HG03025 (cell line): ENCODE measurements around the gene ARHGAP22.

Source experiments
- ATAC-seq: cut with Tn5 transposase; IDR thresholded peaks from one replicate; pipeline ENCODE4 v1.9.1; 2021; ENCODE audit warnings: mild to moderate bottlenecking, moderate library complexity; ENCODE audit not compliant: unreplicated experiment, low FRiP score

The ARHGAP22 gene

GRCh38 chr10:48518986-48519385, 85.9 kb downstream of the ARHGAP22 start:
- no peak for ATAC-seq

GRCh38 chr10:48517911-48518811, 86.7 kb downstream of the ARHGAP22 start:
- no peak for ATAC-seq

DNA sequence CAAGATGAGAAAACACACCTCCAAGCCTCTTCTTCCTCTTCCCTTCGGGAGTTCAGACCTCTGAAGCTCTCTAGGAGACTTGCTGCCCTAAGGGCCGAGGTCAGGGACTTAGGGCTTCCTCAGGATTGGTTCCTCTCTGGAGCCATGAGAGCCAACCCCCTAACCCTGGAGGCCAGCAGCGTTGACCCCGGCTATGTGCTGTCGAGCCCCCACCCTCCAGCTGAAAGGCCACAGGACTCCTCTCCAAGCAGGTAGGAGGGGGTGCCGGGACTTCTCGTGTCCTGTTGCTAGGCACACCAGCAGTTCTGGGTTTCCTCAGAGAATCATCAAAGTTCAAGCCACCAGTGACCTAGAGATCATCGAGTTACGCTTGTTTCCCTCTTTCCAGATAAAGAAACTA, 87.4 kb downstream of the ARHGAP22 start:
- ATAC-seq: no peak

GRCh38 chr10:48516911-48517310, 88.0 kb downstream of the ARHGAP22 start:
- ATAC-seq: no peak

GRCh38 chr10:48514916-48515315, 90.0 kb downstream of the ARHGAP22 start:
- ATAC-seq: no peak

DNA sequence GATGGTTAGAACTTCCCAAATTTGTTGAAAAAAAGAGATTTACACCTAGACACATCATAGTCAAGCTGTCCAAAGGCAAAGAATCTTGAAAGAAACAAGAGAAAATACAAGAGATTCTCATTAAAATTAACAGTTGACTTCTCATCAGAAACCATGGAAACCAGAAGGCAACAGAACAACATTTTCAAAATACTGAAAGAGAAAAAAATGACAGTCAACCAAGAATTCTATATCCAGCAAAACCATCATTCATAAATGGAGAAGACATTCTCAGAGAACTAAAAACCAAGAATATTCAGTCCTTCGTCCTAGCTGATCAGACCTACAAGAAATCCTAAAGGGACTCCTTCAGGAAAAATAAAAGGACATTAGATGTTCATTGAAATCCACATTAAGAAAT, 90.6 kb downstream of the ARHGAP22 start:
- no peak for ATAC-seq

GRCh38 chr10:48512861-48513260, 92.0 kb downstream of the ARHGAP22 start:
- ATAC-seq: no peak

DNA sequence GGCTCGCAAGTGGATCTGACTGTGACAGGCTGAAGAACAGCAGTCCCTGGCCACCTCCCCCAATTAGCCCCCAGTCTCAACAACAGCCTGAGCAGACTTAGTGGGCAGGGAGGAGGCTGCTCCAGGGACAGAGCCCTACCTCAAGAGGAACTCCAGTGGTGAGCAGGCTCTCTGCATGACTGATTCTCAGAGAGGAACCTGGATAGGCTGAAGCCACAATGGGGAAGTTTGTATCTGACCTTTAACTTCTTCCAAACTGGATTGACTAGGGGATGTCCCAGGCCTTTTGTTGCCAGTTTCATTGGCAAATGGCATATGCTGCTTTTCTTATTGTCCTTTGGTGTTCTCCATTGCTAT, 93.0 kb downstream of the ARHGAP22 start:
- no peak for ATAC-seq

GRCh38 chr10:48511066-48511874, 93.6 kb downstream of the ARHGAP22 start:
- no peak for ATAC-seq

DNA sequence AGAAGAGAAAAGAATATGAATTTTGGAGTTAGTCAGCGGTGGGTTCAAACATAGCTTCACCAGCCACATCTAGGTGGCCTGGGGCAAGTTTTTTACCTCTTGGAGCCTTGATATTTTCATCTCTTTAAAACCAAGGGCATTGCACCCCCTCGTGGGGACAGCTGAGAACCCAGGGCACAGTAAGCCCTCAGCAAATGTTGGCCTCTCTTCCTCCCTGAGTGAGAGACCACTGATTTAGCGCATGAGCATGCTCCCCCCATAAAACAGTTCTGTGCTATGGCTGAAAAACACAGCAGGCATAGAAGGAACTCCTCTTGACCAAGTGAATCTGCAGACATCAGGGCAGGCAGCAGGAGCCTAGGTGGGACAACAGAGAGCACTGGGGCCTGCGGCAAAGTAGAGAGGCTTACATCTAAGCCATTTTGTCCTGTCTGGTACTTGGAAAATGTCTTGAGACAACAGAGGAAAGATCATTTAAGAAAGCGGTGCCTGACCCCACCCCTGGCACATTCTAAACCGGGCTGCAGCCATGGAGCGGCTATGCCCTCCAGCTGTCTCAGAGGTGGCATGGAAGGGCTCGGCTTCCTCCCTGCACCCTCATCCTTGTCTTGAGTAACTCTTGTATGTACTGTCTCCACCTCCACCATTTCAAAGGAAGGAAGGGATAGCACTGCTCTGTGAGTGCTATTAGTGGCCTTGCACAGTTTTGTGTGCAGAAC, 94.7 kb downstream of the ARHGAP22 start:
- no peak for ATAC-seq

GRCh38 chr10:48508791-48509772, 95.8 kb downstream of the ARHGAP22 start:
- ATAC-seq: no peak

DNA sequence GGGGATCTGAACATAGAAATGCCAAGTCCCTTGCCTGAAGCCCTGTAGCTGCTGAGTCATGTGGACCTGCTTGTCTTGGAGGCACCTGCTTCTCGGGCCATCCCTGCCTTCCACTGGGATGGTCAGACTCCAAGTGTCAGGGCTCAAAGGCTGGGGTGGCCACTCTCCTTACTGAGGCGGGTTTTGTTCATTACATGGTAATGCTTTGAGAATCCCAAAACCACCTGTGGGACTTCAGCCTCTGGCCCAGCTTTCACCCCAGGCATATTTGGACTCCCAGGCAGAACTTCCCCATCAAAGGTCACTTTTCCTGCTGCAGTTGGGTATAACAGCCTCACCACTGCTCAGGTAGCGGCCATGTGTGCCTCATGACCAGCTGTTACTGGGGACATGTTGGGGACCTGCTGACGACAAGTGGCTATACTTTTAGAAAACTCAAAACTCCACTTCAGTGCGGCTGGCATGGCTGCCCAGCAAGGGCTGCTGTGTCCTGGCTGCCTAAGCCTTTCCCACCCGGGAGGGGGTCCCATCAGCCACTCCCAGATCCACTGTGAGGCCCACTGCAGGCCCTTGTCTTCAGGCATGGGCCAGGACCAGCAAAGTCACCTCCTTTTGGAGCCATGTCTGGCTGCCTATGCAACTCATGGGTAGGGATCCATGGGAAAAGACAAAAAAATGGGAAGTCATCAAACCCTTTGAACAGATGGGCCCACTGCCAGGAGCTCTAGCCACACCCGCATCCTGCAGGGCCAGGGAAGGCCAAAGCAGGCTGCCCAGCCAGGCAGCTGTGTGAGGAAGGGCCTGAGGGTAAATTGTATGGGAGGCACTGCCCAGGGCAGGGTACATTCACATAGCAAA, 96.7 kb downstream of the ARHGAP22 start:
- no peak for ATAC-seq

DNA sequence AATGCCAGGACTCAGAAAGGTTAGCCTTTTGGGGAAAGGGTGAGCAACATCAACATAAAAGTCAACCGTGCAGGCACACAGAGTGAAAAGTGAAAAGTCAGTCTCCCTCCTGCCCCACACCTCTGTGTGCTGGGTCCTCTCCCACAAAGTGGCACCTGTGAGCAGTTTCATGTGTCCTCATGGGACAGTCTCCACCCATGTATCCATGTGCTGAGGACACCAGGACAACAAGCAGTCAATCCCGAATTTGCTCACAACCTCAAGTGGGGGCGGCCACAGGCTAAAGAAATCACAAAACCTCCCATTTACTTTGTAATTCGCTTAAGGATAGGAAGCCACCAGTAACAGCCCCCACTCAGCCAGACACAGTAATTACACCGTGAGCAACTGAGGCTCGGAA, 97.4 kb downstream of the ARHGAP22 start:
- no peak for ATAC-seq

GRCh38 chr10:48506147-48506917, 98.5 kb downstream of the ARHGAP22 start:
- ATAC-seq: no peak

DNA sequence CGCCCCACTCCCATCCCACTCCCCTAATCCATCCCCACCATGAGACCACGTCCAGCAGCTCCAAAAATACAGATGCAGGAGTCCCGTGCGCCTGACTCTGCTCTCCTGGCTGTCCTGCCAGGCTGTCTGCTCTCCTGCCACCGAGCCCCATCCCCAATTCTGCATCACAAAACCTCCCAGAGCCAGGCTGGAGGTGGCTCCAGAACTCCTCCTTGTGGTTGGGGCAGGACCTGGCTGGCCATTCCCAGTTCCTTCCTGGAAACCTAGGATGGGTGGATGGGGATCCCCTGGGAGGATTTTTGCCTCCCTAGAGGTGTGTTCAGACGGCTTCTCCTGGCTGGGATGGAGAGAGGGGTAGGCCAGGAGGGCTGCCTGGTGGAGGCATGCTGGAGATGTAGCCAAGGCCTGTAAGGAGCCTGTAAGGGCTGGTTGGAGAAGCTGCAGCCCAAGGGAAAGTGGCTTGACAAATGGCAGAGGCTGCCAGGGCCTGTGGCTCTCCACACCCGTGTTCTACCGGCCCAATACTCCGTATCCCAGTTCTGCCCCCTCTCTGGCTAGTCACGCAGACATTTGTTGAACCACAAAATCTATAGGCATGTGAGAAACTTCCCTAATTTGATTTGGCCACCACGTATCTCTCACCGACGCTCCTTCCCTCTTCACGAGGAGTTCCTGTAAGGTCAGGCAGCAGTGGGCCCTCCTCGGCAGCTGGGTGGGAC, 99.3 kb downstream of the ARHGAP22 start:
- no peak for ATAC-seq

- ATAC-seq: no peak
These were observed 100.6 kb downstream of the ARHGAP22 start for GRCh38 chr10:48504141-48504885.
